Esophagus squamous epithelium (tissue), 4 donors: ENCODE data around the gene CLCN7.

Experiments
- CTCF ChIP-seq, 6 experiments: fragments of 450-650 bp in 4 of 6; fragments of 200-600 bp in 2 of 6; sonication (generic) in 2 of 6; IDR thresholded peaks; one replicate each; pipeline ENCODE4 v1.5.1; 2016 to 2019; ENCODE audit warnings: antibody characterized with exemption in 6 of 6, mild to moderate bottlenecking in 4 of 6, moderate library complexity in 4 of 6
- POLR2A ChIP-seq, 4 donors: fragments of 450-650 bp; IDR thresholded peaks; one replicate each; pipeline ENCODE4 v1.6.1; 2017; ENCODE audit warnings: antibody characterized with exemption in 4 of 4, mild to moderate bottlenecking in 4 of 4, moderate library complexity in 3 of 4

GRCh38 chr16:1492923-1493745 lies 18.3 kb upstream of the CLCN7 start, which contains the start of gene TELO2:
- TF ChIP-seq CTCF (IDR thresholded peaks at IDR 0.05) (peak in 1 of 6 experiments; percentile 7), POLR2A (IDR thresholded peaks at IDR 0.05) (peak in 1 of 4 donors; percentile 36)
